DND-41 (cell line): ENCODE data around the gene BRF1.

Experiments used
- CTCF ChIP-seq: IDR thresholded peaks from 2 replicates; pipeline ENCODE4 v1.5.1; 2012; ENCODE audit warnings: borderline replicate concordance, low read length, moderate library complexity, mild to moderate bottlenecking; ENCODE audit not compliant: poor library complexity, severe bottlenecking; ENCODE audit errors: extremely low read depth
- EZH2 ChIP-seq: IDR thresholded peaks from 3 replicates; pipeline ENCODE4 v1.6.1; 2012; ENCODE audit warnings: borderline replicate concordance, low read depth, mild to moderate bottlenecking, moderate library complexity, low read length, inconsistent platforms; ENCODE audit not compliant: severe bottlenecking

- TF ChIP-seq CTCF, result no peak
- TF ChIP-seq EZH2, result no peak
Measured at GRCh38 chr14:105349992-105350391, 49.2 kb upstream of the BRF1 start.
